MM.1S (cell line): ENCODE results near the gene PRKAG2.

Experiments
- EZH2phosphoT487 ChIP-seq: fragments of 300-600 bp; sonication (generic); IDR thresholded peaks from 2 replicates; pipeline ENCODE4 v1.6.1; 2018; ENCODE audit warnings: antibody characterized with exemption, low read length
- TF ChIP-seq, protein P1 (sequence below): fragments of 300-600 bp; sonication (generic); IDR thresholded peaks from 2 replicates; pipeline ENCODE4 v1.5.1; 2016; ENCODE audit warnings: antibody characterized with exemption, low read length, mixed read lengths

DNA sequence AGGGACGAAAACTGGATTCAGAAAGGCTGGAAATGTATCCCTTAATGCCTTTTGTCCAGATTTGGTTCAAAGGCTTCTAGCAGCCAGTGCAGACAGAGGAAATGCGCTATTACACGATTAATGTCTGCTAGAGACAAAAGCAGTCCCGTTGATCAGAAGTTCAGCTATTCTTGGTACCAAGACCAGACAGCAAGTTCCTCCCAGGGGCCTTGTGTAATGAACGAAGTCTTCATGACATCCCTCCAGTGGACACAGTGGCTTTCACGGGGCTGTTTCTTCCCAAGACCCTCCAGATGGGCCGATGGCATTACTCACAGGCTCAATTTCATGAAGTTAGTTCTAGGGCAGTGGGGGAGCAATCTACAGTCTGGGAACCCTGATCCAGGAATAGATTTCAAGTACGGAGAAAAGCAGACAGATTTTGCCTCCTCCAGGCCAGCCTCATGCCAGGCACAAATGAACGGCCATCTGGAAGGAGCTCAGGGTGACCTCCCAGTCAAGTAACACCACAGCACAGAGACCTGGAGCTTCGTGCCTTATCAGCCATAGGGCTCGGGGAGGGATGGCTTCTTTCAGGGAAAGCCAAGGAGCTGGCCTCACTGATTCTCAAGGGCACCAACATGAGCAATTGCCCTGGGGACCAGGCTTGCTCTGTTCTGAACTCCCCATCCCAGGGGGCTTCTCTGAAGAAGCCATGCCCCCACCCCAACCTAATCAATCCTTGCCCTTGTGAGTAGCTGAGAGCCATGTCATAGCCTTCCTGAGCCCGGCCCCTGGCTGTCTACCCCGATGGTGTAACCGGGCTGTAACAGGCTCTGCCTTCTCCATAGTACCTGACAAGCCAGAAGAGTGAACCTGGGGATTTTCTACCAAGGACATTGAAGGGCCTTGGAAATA is 101.1 kb downstream of the PRKAG2 start:
- TF ChIP-seq, protein P1, sequence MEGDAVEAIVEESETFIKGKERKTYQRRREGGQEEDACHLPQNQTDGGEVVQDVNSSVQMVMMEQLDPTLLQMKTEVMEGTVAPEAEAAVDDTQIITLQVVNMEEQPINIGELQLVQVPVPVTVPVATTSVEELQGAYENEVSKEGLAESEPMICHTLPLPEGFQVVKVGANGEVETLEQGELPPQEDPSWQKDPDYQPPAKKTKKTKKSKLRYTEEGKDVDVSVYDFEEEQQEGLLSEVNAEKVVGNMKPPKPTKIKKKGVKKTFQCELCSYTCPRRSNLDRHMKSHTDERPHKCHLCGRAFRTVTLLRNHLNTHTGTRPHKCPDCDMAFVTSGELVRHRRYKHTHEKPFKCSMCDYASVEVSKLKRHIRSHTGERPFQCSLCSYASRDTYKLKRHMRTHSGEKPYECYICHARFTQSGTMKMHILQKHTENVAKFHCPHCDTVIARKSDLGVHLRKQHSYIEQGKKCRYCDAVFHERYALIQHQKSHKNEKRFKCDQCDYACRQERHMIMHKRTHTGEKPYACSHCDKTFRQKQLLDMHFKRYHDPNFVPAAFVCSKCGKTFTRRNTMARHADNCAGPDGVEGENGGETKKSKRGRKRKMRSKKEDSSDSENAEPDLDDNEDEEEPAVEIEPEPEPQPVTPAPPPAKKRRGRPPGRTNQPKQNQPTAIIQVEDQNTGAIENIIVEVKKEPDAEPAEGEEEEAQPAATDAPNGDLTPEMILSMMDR: no peak
- TF ChIP-seq EZH2phosphoT487: no peak
